Activated CD4-positive, CD25-positive, alpha-beta regulatory T cell treated with anti-CD3 and anti-CD28 coated beads, Interleukin-2, amount 50 U/mL, for 16 hours (primary cell): ENCODE results near the gene MCC.
"Not testable (repeated sequence)": the region's sequence is repeated elsewhere in the genome, so short reads cannot be mapped to it uniquely, and the experiment has no call there.

ENCODE experiments used
- DNase-seq: peaks from one replicate; pipeline ENCODE4 v3.0.0-alpha.2; 2020; ENCODE audit warnings: low read depth, low spot score

MCC gene

GRCh38 chr5:113425909-113426308 is 62.3 kb downstream of the MCC start:
- no peak for DNase-seq

- DNase-seq = no peak
Measured at GRCh38 chr5:113421693-113422092, 66.6 kb downstream of the MCC start.

- no peak for DNase-seq
Measured at GRCh38 chr5:113405530-113405929, 82.7 kb downstream of the MCC start.

GRCh38 chr5:113404269-113404668 is 84.0 kb downstream of the MCC start:
- no peak for DNase-seq

GRCh38 chr5:113397986-113398385 is 90.3 kb downstream of the MCC start:
- not testable (repeated sequence) for DNase-seq

- DNase-seq = no peak
Measured at GRCh38 chr5:113397046-113397445, 91.2 kb downstream of the MCC start.

GRCh38 chr5:113394658-113395057 is 93.6 kb downstream of the MCC start:
- DNase-seq = no peak

- no peak for DNase-seq
Measured at GRCh38 chr5:113390224-113390623, 98.0 kb downstream of the MCC start.

- no peak for DNase-seq
Measured at GRCh38 chr5:113389116-113389515, 99.1 kb downstream of the MCC start.

GRCh38 chr5:113387844-113388243 is 100.4 kb downstream of the MCC start:
- DNase-seq = no peak

GRCh38 chr5:113384782-113385285 is 103.4 kb downstream of the MCC start:
- DNase-seq = no peak

GRCh38 chr5:113382731-113383130 is 105.5 kb downstream of the MCC start:
- no peak for DNase-seq

- DNase-seq = no peak
Measured at GRCh38 chr5:113381791-113382190, 106.5 kb downstream of the MCC start.

- no peak for DNase-seq
Measured at GRCh38 chr5:113380807-113381326, 107.4 kb downstream of the MCC start.

GRCh38 chr5:113379936-113380806 is 108.1 kb downstream of the MCC start:
- DNase-seq = no peak

GRCh38 chr5:113378959-113379541 is 109.2 kb downstream of the MCC start:
- DNase-seq = peak; percentile 21

- no peak for DNase-seq
Measured at GRCh38 chr5:113378514-113378913, 109.7 kb downstream of the MCC start.

- no peak for DNase-seq
Measured at GRCh38 chr5:113378081-113378480, 110.2 kb downstream of the MCC start.

- no peak for DNase-seq
Measured at GRCh38 chr5:113376640-113377039, 111.6 kb downstream of the MCC start.

- DNase-seq = no peak
Measured at GRCh38 chr5:113375480-113376060, 112.7 kb downstream of the MCC start.

GRCh38 chr5:113373426-113373825 is 114.8 kb downstream of the MCC start:
- DNase-seq = no peak

GRCh38 chr5:113371721-113372196 is 116.5 kb downstream of the MCC start:
- DNase-seq = no peak
